ENCODE measurements around the gene CELF5. TPM values are rescaled to one million over a fixed set of nuclear protein-coding genes. Genes with fewer than 3 reads are reported as not detected.

Gene CELF5
- total and polyA plus RNA-seq, 9 of the 15 experiments (the other 6 are each of a cell fraction or from before 2014, with no cell fraction given): 0.01 to 0.56 (median 0.22) TPM

- TF ChIP-seq TEAD4 (IDR thresholded peaks at IDR 0.05; ENCODE audit: low read length) (peak; percentile 76), TEAD4 (CRISPR knock-in tag; IDR thresholded peaks at IDR 0.05; ENCODE audit: borderline replicate concordance) (no peak), PHF8 (IDR thresholded peaks at IDR 0.05; ENCODE audit: borderline replicate concordance, low read length) (no peak), ETV5 (CRISPR knock-in tag; IDR thresholded peaks at IDR 0.05; ENCODE audit: low read depth) (no peak), AFF1 (IDR thresholded peaks at IDR 0.05; ENCODE audit: low read depth in 1 of 2, partially characterized antibody in 2 of 2) (no peak), TCF15 (CRISPR knock-in tag; IDR thresholded peaks at IDR 0.05) (no peak), NBN (IDR thresholded peaks at IDR 0.05; ENCODE audit: low read depth) (peak; percentile 88), ZKSCAN3 (CRISPR knock-in tag; IDR thresholded peaks at IDR 0.05) (no peak), ZNF318 (IDR thresholded peaks at IDR 0.05; ENCODE audit: borderline replicate concordance in 1 of 2, low read depth in 1 of 2) (no peak; a peak in 1 of 4 replicates), USF2 (CRISPR knock-in tag; IDR thresholded peaks at IDR 0.05) (no peak), ZNF584 (CRISPR knock-in tag; IDR thresholded peaks at IDR 0.05; ENCODE audit: low read depth) (no peak), GATAD2B (IDR thresholded peaks at IDR 0.05; ENCODE audit: borderline replicate concordance) (no peak)
Measured at GRCh38 chr19:3183721-3184641, 40.5 kb upstream of the CELF5 start (continued).

Measured in K562 (cell line).